ENCODE results near the gene LONRF3.

LONRF3 gene

GRCh38 chrX:119067023-119067739, 92.8 kb downstream of the LONRF3 start:
- in situ Hi-C loops (cut with HindIII; ENCODE audit: low pct_unique_long_range_greater_than_20kb, low sequenced_read_pairs), result no loop called here
- peak in 1 of 2 experiments; percentile 40 for DNase-seq (ENCODE audit: low read depth in 1 of 2, low spot score in 1 of 2)
- no peak for TF ChIP-seq JUND (IDR thresholded peaks at IDR 0.05; ENCODE audit: low read depth)

Data from T47D (cell line).